ENCODE data around the gene TMEM82. TPM values are rescaled to one million over a fixed set of nuclear protein-coding genes. Genes with fewer than 3 reads are reported as not detected.

Gene TMEM82
- total RNA-seq, 1 donor from 2014 or later: not detected

- TF ChIP-seq CTCF (IDR thresholded peaks at IDR 0.05): peak; percentile 13
- Histone ChIP-seq H3K27me3 (peaks cover 22% of the 10 kb centered on the region), H3K4me1 (peaks cover 17% of the 10 kb centered on the region), H3K4me3 (peak overlapping the region; percentile 66), H3K36me3 (no peaks in the 10 kb centered on the region), H3K27ac (peak overlapping the region; percentile 81), H3K9me3 (no peaks in the 10 kb centered on the region)
- ATAC-seq (peak; percentile 32), DNase-seq (no peak)
- intact Hi-C loops (cut with DNase I): no loop called here
These were observed 18.4 kb downstream of the TMEM82 start for GRCh38 chr1:15760520-15761211.

- Histone ChIP-seq H3K4me1 (peaks cover 14% of the 10 kb centered on the region), H3K4me3 (peak overlapping the region; percentile 66), H3K27ac (peak overlapping the region; percentile 81), H3K9me3 (no peaks in the 10 kb centered on the region), H3K27me3 (peaks cover 22% of the 10 kb centered on the region), H3K36me3 (no peaks in the 10 kb centered on the region)
- ATAC-seq: no peak
- DNase-seq: no peak
- intact Hi-C loops (cut with DNase I): no loop called here
- TF ChIP-seq CTCF (IDR thresholded peaks at IDR 0.05): no peak
These were observed 19.2 kb downstream of the TMEM82 start for GRCh38 chr1:15761366-15762128.

- no peak overlapping the region for H3K27ac ChIP-seq
- no peak overlapping the region for H3K4me3 ChIP-seq
- no peak for ATAC-seq
- no peak for TF ChIP-seq CTCF (IDR thresholded peaks at IDR 0.05)
- no peaks in the 10 kb centered on the region for H3K9me3 ChIP-seq
- no peaks in the 10 kb centered on the region for H3K36me3 ChIP-seq
- H3K4me1 ChIP-seq: peaks cover 13% of the 10 kb centered on the region
- DNase-seq: no peak
- intact Hi-C loops (cut with DNase I): no loop called here
- H3K27me3 ChIP-seq: peaks cover 22% of the 10 kb centered on the region
These were observed 20.2 kb downstream of the TMEM82 start for GRCh38 chr1:15762546-15762945.

- intact Hi-C loops (cut with DNase I): no loop called here
- peak; percentile 4 for ATAC-seq
- H3K9me3 ChIP-seq: no peaks in the 10 kb centered on the region
- peaks cover under 1% of the 10 kb centered on the region for H3K4me1 ChIP-seq
- H3K27me3 ChIP-seq: peaks cover 9% of the 10 kb centered on the region
- no peak overlapping the region for H3K4me3 ChIP-seq
- DNase-seq: no peak
- no peak overlapping the region for H3K27ac ChIP-seq
- TF ChIP-seq CTCF (IDR thresholded peaks at IDR 0.05): no peak
- no peaks in the 10 kb centered on the region for H3K36me3 ChIP-seq
These were observed 22.0 kb downstream of the TMEM82 start for GRCh38 chr1:15764269-15764764.

GRCh38 chr1:15764890-15765289 lies 22.6 kb downstream of the TMEM82 start:
- no peaks in the 10 kb centered on the region for H3K4me1 ChIP-seq
- peaks cover 3% of the 10 kb centered on the region for H3K27me3 ChIP-seq
- ATAC-seq (no peak), DNase-seq (no peak)
- no peak overlapping the region for H3K4me3 ChIP-seq
- intact Hi-C loops (cut with DNase I): no loop called here
- no peak overlapping the region for H3K27ac ChIP-seq
- H3K36me3 ChIP-seq: no peaks in the 10 kb centered on the region
- no peak for TF ChIP-seq CTCF (IDR thresholded peaks at IDR 0.05)
- no peaks in the 10 kb centered on the region for H3K9me3 ChIP-seq

Measured in upper lobe of right lung (tissue), 1 donor.